ENCODE results near the gene TMEM91. TPM values are rescaled to one million over a fixed set of nuclear protein-coding genes. Genes with fewer than 3 reads are reported as not detected.

The TMEM91 gene
- total and polyA plus RNA-seq, 9 donors: 6.2 to 22.3 (median 9.9) TPM

GRCh38 chr19:41425174-41426115 lies 49.1 kb downstream of the TMEM91 start:
- TF ChIP-seq, protein P1, sequence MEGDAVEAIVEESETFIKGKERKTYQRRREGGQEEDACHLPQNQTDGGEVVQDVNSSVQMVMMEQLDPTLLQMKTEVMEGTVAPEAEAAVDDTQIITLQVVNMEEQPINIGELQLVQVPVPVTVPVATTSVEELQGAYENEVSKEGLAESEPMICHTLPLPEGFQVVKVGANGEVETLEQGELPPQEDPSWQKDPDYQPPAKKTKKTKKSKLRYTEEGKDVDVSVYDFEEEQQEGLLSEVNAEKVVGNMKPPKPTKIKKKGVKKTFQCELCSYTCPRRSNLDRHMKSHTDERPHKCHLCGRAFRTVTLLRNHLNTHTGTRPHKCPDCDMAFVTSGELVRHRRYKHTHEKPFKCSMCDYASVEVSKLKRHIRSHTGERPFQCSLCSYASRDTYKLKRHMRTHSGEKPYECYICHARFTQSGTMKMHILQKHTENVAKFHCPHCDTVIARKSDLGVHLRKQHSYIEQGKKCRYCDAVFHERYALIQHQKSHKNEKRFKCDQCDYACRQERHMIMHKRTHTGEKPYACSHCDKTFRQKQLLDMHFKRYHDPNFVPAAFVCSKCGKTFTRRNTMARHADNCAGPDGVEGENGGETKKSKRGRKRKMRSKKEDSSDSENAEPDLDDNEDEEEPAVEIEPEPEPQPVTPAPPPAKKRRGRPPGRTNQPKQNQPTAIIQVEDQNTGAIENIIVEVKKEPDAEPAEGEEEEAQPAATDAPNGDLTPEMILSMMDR (IDR thresholded peaks at IDR 0.05): no peak
- TF ChIP-seq EP300 (IDR thresholded peaks at IDR 0.05): no peak
- no peak for TF ChIP-seq POLR2A (IDR thresholded peaks at IDR 0.05)
- no peaks in the 10 kb centered on the region for H3K27me3 ChIP-seq
- no peak overlapping the region for H3K4me3 ChIP-seq
- no peak overlapping the region for H3K27ac ChIP-seq
- H3K36me3 ChIP-seq: no peaks in the 10 kb centered on the region
- WGBS, 3 donors: 92 to 95% (median 92%) methylated on average over 27 to 28 of the region's 28 CpGs
- intact Hi-C loops (cut with DNase I): no loop called here
- H3K4me1 ChIP-seq (ENCODE audit: insufficient read depth): peaks cover 6% of the 10 kb centered on the region
- no peaks in the 10 kb centered on the region for H3K9me3 ChIP-seq
- no peak for DNase-seq

GRCh38 chr19:41426116-41426841 lies 49.9 kb downstream of the TMEM91 start:
- H3K9me3 ChIP-seq: no peaks in the 10 kb centered on the region
- peak in 4 of 5 donors; percentile 36 to 58 (median 50) for DNase-seq
- 82 to 90% (median 83%) methylated on average over 36 of the region's 36 CpGs for WGBS, 3 donors
- TF ChIP-seq, protein P1 (IDR thresholded peaks at IDR 0.05): no peak
- TF ChIP-seq EP300 (IDR thresholded peaks at IDR 0.05) (no peak), POLR2A (IDR thresholded peaks at IDR 0.05) (no peak)
- intact Hi-C loops (cut with DNase I): no loop called here
- H3K27ac ChIP-seq: peak overlapping the region; percentile 22 to 68
- H3K4me3 ChIP-seq: peak overlapping the region; percentile 54
- no peaks in the 10 kb centered on the region for H3K36me3 ChIP-seq
- H3K4me1 ChIP-seq (ENCODE audit: insufficient read depth): peaks cover 6% of the 10 kb centered on the region
- H3K27me3 ChIP-seq: no peaks in the 10 kb centered on the region

DNA sequence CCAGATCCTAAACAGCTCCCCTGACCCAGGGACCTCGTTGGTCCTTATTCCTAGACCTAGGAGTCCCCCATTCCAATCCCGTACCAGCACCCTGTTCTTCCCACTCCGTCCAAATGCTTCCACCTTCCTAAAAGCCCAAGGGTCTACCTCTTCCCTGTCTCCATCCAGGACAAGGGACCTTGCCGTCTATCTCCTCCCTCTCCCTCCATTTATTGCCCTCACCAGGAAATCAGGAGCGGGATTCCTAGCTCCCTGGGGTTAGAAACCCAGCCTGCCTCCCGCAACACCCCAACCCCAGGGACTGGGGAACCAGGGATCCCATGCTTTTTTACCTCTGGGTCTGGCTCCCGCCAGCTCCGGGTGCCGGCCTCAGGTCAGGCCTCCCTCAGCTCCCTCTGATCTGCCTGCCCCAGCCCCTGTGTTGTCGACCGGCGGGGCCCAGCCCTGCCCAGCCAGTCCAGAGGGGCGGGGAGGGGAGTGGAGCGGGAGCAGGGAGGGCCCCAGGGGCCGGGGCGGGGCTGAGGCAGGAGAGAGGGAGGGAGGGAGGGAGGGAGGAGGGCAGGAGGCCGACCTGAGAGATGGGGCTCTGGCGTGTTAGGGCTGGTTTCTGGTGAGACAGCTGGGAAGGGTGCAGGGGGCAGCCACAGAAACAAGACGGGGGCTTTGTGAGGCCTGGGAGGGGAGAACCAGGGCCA lies 50.8 kb downstream of the TMEM91 start, which contains the start of gene B3GNT8:
B3GNT8 (minus strand) TSS at position 423 of the 695 bp plus-strand sequence. CDS start 596 bp downstream, outside the sequence.
- WGBS, 3 donors: 15 to 22% (median 18%) methylated on average over 17 to 19 of the region's 19 CpGs
- Histone ChIP-seq H3K27me3 (no peaks in the 10 kb centered on the region), H3K4me3 (peak within 1 kb of the TSS; percentile 54), H3K27ac (peak within 1 kb of the TSS; percentile 22 to 68), H3K9me3 (no peaks in the 10 kb centered on the region), H3K36me3 (no peaks in the 10 kb centered on the region), H3K4me1 (ENCODE audit: insufficient read depth) (peaks cover 6% of the 10 kb centered on the region)
- intact Hi-C loops (cut with DNase I): no loop called here
- peak; percentile 76 to 86 (median 83) for DNase-seq
- no peak for TF ChIP-seq EP300 (IDR thresholded peaks at IDR 0.05)
- TF ChIP-seq POLR2A (IDR thresholded peaks at IDR 0.05): no peak
- TF ChIP-seq, protein P1 (IDR thresholded peaks at IDR 0.05): no peak

All from ovary (tissue), 9 donors.